ENCODE measurements around the gene TCN2. TPM values are rescaled to one million over a fixed set of nuclear protein-coding genes. Genes with fewer than 3 reads are reported as not detected.

TCN2 gene
- total and polyA plus RNA-seq, 2 of the 4 experiments (the other 2 are of a cell fraction), result 1.3 to 3.6 TPM

DNA sequence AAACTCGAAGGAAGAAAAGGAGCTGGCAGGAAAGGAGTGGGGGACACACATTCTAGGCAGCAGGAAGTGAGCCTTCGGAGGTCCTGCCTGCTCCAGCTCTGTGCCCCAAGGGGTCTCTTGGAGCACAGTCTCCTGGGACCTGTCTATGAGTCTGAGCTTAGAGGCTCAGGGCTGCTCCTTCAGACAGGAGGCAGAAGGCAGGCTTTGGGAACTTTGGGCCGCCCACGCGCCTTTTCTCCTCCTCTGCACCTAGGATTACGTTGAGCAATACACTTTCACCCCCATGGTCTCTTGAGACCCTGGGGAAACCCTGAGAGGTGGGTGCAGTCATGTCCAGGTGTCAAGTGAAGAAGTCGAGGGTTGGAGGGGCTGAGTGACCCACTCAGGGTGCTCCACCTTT lies 965 bp downstream of the TCN2 start:
- no peak overlapping the region for H3K27ac ChIP-seq (ENCODE audit: insufficient read depth, low read length)
- H3K56ac ChIP-seq (ENCODE audit: extremely low read depth, insufficient read depth, low read length), result no peak overlapping the region
- no peak overlapping the region for H3K9ac ChIP-seq (ENCODE audit: low read depth, low read length)
- H2BK20ac ChIP-seq (ENCODE audit: low read depth, low read length), result no peak overlapping the region
- no peak overlapping the region for H3K14ac ChIP-seq (replicated peaks; ENCODE audit: low read depth, low read length)
- no peak overlapping the region for H4K91ac ChIP-seq (ENCODE audit: insufficient read depth, low read depth, low read length)
- peak overlapping the region; percentile 44 for H2AK9ac ChIP-seq (replicated peaks; ENCODE audit: low read depth, low read length, poor library complexity)
- TF ChIP-seq CTCF (conservative IDR thresholded peaks at IDR 0.05; ENCODE audit: low read depth, low read length) (no peak), SMC3 (IDR thresholded peaks at IDR 0.05; ENCODE audit: low read depth, low read length) (no peak), MXI1 (IDR thresholded peaks at IDR 0.05; ENCODE audit: borderline replicate concordance, low read depth, low read length) (no peak), RCOR1 (IDR thresholded peaks at IDR 0.05; ENCODE audit: insufficient replicate concordance, low read length) (no peak), POLR2A (IDR thresholded peaks at IDR 0.05; ENCODE audit: low read depth, low read length) (no peak), MAZ (IDR thresholded peaks at IDR 0.05; ENCODE audit: borderline replicate concordance, low read depth, low read length) (no peak), MAFK (IDR thresholded peaks at IDR 0.05; ENCODE audit: low read depth, low read length) (no peak), BHLHE40 (IDR thresholded peaks at IDR 0.05; ENCODE audit: low read depth, low read length) (no peak), CEBPB (IDR thresholded peaks at IDR 0.05; ENCODE audit: low read depth, low read length) (no peak), NFE2L2 (IDR thresholded peaks at IDR 0.05; ENCODE audit: low read depth, low read length) (no peak), CHD1 (IDR thresholded peaks at IDR 0.05; ENCODE audit: low read depth, low read length) (no peak), USF2 (IDR thresholded peaks at IDR 0.05; ENCODE audit: low read depth, low read length) (no peak), FOS (IDR thresholded peaks at IDR 0.05; ENCODE audit: low read depth, low read length) (no peak), ELK1 (IDR thresholded peaks at IDR 0.05; ENCODE audit: borderline replicate concordance, low read depth, low read length) (no peak), RAD21 (IDR thresholded peaks at IDR 0.05; ENCODE audit: low read length) (no peak), RFX5 (IDR thresholded peaks at IDR 0.05; ENCODE audit: low read depth, low read length) (no peak)
- H4K8ac ChIP-seq (ENCODE audit: low read depth in 2 of 2, low read length in 2 of 2), result no peak overlapping the region; a peak in 1 of 4 replicates
- H3K79me1 ChIP-seq (ENCODE audit: low read depth in 1 of 2, low read length in 2 of 2), result no peaks in the 10 kb centered on the region; a peak in 1 of 4 replicates
- H3K4ac ChIP-seq (ENCODE audit: low read depth, low read length), result 0 out of 2 replicates have a peak overlapping the region, but pooled peaks have one; percentile 2
- H2AK5ac ChIP-seq (ENCODE audit: low read depth, low read length), result peak overlapping the region; percentile 71; the same call in 1 of the 2 replicates
- no peaks in the 10 kb centered on the region for H3K36me3 ChIP-seq (ENCODE audit: control insufficient read depth, insufficient read depth, low read length)
- DNase-seq (no peak), ATAC-seq (ENCODE audit: low read depth) (no peak)
- H3K27me3 ChIP-seq (ENCODE audit: control insufficient read depth, insufficient read depth, low read length), result no peaks in the 10 kb centered on the region
- in situ Hi-C loops (cut with MboI; ENCODE audit: low sequenced_read_pairs) (no loop called here), dilution Hi-C loops (cut with HindIII; ENCODE audit: low sequenced_read_pairs, unreplicated experiment) (no loop called here), intact Hi-C loops (cut with micrococcal nuclease) (no loop called here)
- H3K9me1 ChIP-seq (ENCODE audit: insufficient read depth, low read length), result peaks cover 14% of the 10 kb centered on the region
- no peak overlapping the region for H4K5ac ChIP-seq (ENCODE audit: low read depth, low read length)
- no peak overlapping the region for H2BK15ac ChIP-seq (ENCODE audit: low read depth, low read length)
- peak overlapping the region; percentile 6; the same call in 1 of the 2 replicates for H2BK120ac ChIP-seq (ENCODE audit: low read depth, low read length)
- ChIA-PET CTCF (interaction anchor here (0.9 to 1.0 kb wide), 2 partner anchors 9 to 27 kb away, joined by 3 read pairs; partner anchors contain the start of gene SLC35E4), POLR2A (ENCODE audit: unreplicated experiment) (interaction anchor here (0.5 kb wide), 1 partner anchor 70 kb away, joined by 3 read pairs; no protein-coding TSS in a partner anchor)
- no peak overlapping the region for H3K4me3 ChIP-seq (ENCODE audit: insufficient read depth, low read depth, low read length)
- no peak overlapping the region for H3K4me2 ChIP-seq (ENCODE audit: low read depth, low read length)
- H2BK5ac ChIP-seq (ENCODE audit: low read depth, low read length, poor library complexity, severe bottlenecking), result no peak overlapping the region
- H3K18ac ChIP-seq (ENCODE audit: low read depth, low read length), result no peak overlapping the region
- H3K9me3 ChIP-seq (ENCODE audit: control insufficient read depth, insufficient read depth, low read length), result no peaks in the 10 kb centered on the region
- H3K4me1 ChIP-seq (ENCODE audit: control insufficient read depth, insufficient read depth, low read length), result peaks cover 14% of the 10 kb centered on the region
- no peaks in the 10 kb centered on the region for H4K20me1 ChIP-seq (ENCODE audit: insufficient read depth, low read length)
- no TSS peak for BruUV-seq (replicated peaks)
- H2AFZ ChIP-seq (replicated peaks; ENCODE audit: low read length, poor library complexity), result no peak overlapping the region
- WGBS, 2 experiments (ENCODE audit: extremely low coverage in 2 of 2, insufficient read length in 1 of 2), result 82% methylated on average over 3 of the region's 7 CpGs; no CpG with 5 or more reads in 1 of the 2 experiments
- H3K23ac ChIP-seq (ENCODE audit: low read depth, low read length), result no peak overlapping the region
